PC-9 (cell line): Measurements from ENCODE around the gene PGAM1. TPM values are rescaled to one million over a fixed set of nuclear protein-coding genes. Genes with fewer than 3 reads are reported as not detected.
"Not testable (repeated sequence)": the region's sequence is repeated elsewhere in the genome, so short reads cannot be mapped to it uniquely, and the experiment has no call there.

Source experiments
- BruUV-seq: library from RNA; stranded (reverse); fragments of 400-500 nt; replicated peaks from 2 replicates; lab custom pipeline; 2021; lab: Mats Ljungman, UMichigan
- CTCF ChIA-PET: fragments of 300-600 bp; sonication (Branson Sonifier 250); formaldehyde crosslinking; loops from one replicate; lab custom pipeline; 2022; ENCODE audit warnings: antibody characterized with exemption; lab: Charles Lee
- POLR2A ChIA-PET: fragments of 300-600 bp; sonication (Branson Sonifier 250); formaldehyde crosslinking; loops from one replicate; lab custom pipeline; 2022; ENCODE audit warnings: antibody characterized with exemption; ENCODE audit not compliant: unreplicated experiment; lab: Charles Lee
- DNase-seq, 2 experiments: peaks; one replicate each; pipeline versions ENCODE4 v3.0.0 to v3.0.0-alpha.2; 2015 to 2022; ENCODE audit warnings: mixed read lengths in 1 of 2
- H2AFZ ChIP-seq: fragments of 200-600 bp; sonication (generic); 2 replicates; pipeline ENCODE4 v1.8.1; 2017; ENCODE audit warnings: antibody characterized with exemption
- H3F3A ChIP-seq: fragments of 200-600 bp; sonication (generic); 2 replicates; pipeline ENCODE4 v1.8.1; 2017; ENCODE audit warnings: antibody characterized with exemption, mild to moderate bottlenecking, low read depth; ENCODE audit not compliant: insufficient read depth
- H3K27ac ChIP-seq: fragments of 200-600 bp; sonication (generic); 2 replicates; pipeline ENCODE4 v1.6.1; 2016; ENCODE audit warnings: mixed run types
- H3K27me3 ChIP-seq: fragments of 200-600 bp; sonication (generic); 2 replicates; pipeline ENCODE4 v1.6.1; 2016; ENCODE audit warnings: low read depth, mixed run types; ENCODE audit not compliant: insufficient read depth
- H3K36me3 ChIP-seq: fragments of 200-600 bp; sonication (generic); 2 replicates; pipeline ENCODE4 v1.6.1; 2016; ENCODE audit warnings: low read depth, mixed run types
- H3K4me1 ChIP-seq: fragments of 200-600 bp; sonication (generic); replicated peaks from 2 replicates; pipeline ENCODE4 v1.6.1; 2016; ENCODE audit warnings: mixed run types; ENCODE audit not compliant: insufficient read depth
- H3K4me2 ChIP-seq: fragments of 200-600 bp; sonication (generic); 2 replicates; pipeline ENCODE4 v1.6.1; 2017; ENCODE audit warnings: mixed run types
- H3K4me3 ChIP-seq: fragments of 200-600 bp; sonication (generic); 2 replicates; pipeline ENCODE4 v1.6.1; 2016; ENCODE audit warnings: mixed run types
- H3K79me2 ChIP-seq: fragments of 200-600 bp; sonication (generic); 2 replicates; pipeline ENCODE4 v1.6.1; 2017; ENCODE audit warnings: low read depth, mixed run types
- H3K9me2 ChIP-seq: fragments of 200-600 bp; sonication (generic); 2 replicates; pipeline ENCODE4 v1.8.1; 2017; ENCODE audit warnings: mild to moderate bottlenecking; ENCODE audit not compliant: insufficient read depth
- H3K9me3 ChIP-seq: fragments of 200-600 bp; sonication (generic); 2 replicates; pipeline ENCODE4 v1.8.1; 2016; ENCODE audit warnings: low read depth; ENCODE audit not compliant: insufficient read depth
- H4K20me1 ChIP-seq: fragments of 200-600 bp; sonication (generic); 2 replicates; pipeline ENCODE4 v1.8.1; 2017; ENCODE audit not compliant: insufficient read depth
- CTCF ChIP-seq: fragments of 200-600 bp; sonication (generic); conservative IDR thresholded peaks from 2 replicates; pipeline ENCODE4 v1.6.1; 2017; ENCODE audit warnings: mixed run types, antibody characterized with exemption, mild to moderate bottlenecking, moderate library complexity
- EZH2 ChIP-seq: fragments of 200-600 bp; sonication (generic); IDR thresholded peaks from 2 replicates; pipeline ENCODE4 v1.8.0; 2017; ENCODE audit warnings: antibody characterized with exemption, low read depth
- intact Hi-C: fragments of 100-400 bp; cut with micrococcal nuclease; formaldehyde crosslinking; loops from one replicate; pipeline ENCODE4 v1.10.0; 2022; ENCODE audit not compliant: unreplicated experiment
- total RNA-seq: library from RNA; stranded (reverse); gene quantifications from 2 replicates; pipeline ENCODE4 v1.2.3, GENCODE V29; 2021

The PGAM1 gene
- total RNA-seq, 1 experiment from 2014 or later = 243 TPM

DNA sequence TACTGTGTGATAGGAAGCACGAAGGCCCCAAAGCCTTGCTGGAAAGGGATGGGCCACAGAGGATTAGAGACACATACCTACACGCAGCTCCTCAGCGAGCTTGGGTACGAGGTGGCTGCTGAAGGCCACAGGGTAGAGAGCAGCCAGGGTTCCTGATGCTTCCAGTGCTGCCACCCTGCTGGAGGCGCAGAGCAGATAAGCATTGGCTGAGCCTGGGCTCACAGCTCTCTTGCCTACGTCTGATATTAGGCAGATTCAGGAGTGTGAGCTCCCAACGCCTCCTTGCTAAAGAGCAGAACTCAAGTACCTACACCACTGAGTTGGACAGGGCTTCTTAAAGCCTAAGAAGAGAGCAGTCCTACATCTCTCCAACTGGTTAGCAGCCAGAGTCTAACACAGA is 40.0 kb downstream of the PGAM1 start:
- Histone ChIP-seq H3K79me2 (no peaks in the 10 kb centered on the region), H4K20me1 (no peaks in the 10 kb centered on the region; the same call in 1 of the 2 replicates), H3K27ac (no peak overlapping the region), H3K4me2 (no peak overlapping the region), H3K27me3 (no peaks in the 10 kb centered on the region), H3F3A (peaks cover 16% of the 10 kb centered on the region), H3K4me1 (peaks cover 7% of the 10 kb centered on the region; the same call in 1 of the 2 replicates), H3K36me3 (no peaks in the 10 kb centered on the region; the same call in 1 of the 2 replicates), H3K4me3 (no peak overlapping the region), H3K9me3 (no peaks in the 10 kb centered on the region), H2AFZ (no peak overlapping the region), H3K9me2 (no peaks in the 10 kb centered on the region)
- intact Hi-C loops = no loop called here
- no peak for DNase-seq
- TF ChIP-seq EZH2 (no peak), CTCF (no peak)
- ChIA-PET CTCF (interaction anchor here (1.1 to 1.9 kb wide), 2 partner anchors 10 to 105 kb away, joined by 4 to 5 read pairs; no protein-coding TSS in a partner anchor), POLR2A (interaction anchor here (0.6 kb wide), 1 partner anchor 181 kb away, joined by 17 read pairs; no protein-coding TSS in a partner anchor)
- BruUV-seq = no TSS peak

DNA sequence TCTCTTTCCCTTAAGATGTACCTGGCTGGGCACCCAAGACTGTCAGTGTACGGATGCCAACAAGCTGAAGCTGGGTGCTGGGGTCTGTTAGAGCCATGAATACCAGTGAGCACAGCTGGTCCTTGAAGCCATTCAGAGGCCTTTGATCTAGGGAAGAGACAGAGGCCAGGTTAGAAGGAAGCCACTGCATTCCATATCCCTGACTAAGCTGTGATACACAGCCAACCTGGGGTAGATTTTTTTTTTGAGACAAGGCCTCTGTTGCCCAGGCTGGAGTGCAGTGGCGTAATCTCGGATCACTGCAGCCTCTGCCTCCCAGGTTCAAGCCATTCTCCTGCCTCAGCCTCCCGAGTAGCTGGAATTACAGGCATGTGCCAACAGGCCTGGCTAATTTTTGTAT is 40.8 kb downstream of the PGAM1 start:
- Histone ChIP-seq H2AFZ (no peak overlapping the region), H3K27me3 (no peaks in the 10 kb centered on the region), H3K4me3 (no peak overlapping the region), H4K20me1 (no peaks in the 10 kb centered on the region; the same call in 1 of the 2 replicates), H3K79me2 (no peaks in the 10 kb centered on the region), H3K27ac (no peak overlapping the region), H3K4me2 (no peak overlapping the region), H3K9me2 (no peaks in the 10 kb centered on the region), H3K4me1 (peaks cover 7% of the 10 kb centered on the region; the same call in 1 of the 2 replicates), H3F3A (peaks cover 16% of the 10 kb centered on the region), H3K9me3 (no peaks in the 10 kb centered on the region), H3K36me3 (no peaks in the 10 kb centered on the region; the same call in 1 of the 2 replicates)
- intact Hi-C loops = no loop called here
- CTCF ChIA-PET = interaction anchor here (1.1 to 1.9 kb wide), 2 partner anchors 9 to 105 kb away, joined by 4 to 5 read pairs; no protein-coding TSS in a partner anchor
- no peak for TF ChIP-seq EZH2
- TF ChIP-seq CTCF = no peak
- BruUV-seq = no TSS peak
- peak; percentile 30 to 59 for DNase-seq
- POLR2A ChIA-PET = interaction anchor here (0.7 kb wide), 1 partner anchor 220 kb away, joined by 3 read pairs; the partner anchor contains the start of gene AVPI1

DNA sequence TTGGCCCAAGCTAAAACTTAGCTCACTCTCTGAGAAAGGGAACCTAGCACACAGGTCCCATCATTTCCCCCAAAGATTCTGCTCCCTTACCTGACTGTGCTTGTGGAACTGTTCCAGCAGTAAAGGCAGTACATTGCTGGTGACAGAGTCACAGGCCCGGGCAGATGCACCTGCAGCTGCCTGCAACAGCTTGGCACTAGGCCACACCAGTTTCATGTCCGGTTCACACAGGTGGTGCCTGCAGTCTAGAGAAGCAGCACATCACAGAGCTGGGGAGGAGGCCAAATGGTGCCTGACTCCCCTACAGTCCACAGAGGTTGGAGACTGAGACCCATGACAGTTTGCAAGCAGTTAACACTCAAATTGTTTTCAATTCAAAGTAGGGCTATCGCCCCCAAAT is 42.2 kb downstream of the PGAM1 start:
- no peaks in the 10 kb centered on the region for H3K9me2 ChIP-seq
- no peaks in the 10 kb centered on the region for H3K27me3 ChIP-seq
- no TSS peak for BruUV-seq
- H4K20me1 ChIP-seq = no peaks in the 10 kb centered on the region; the same call in 1 of the 2 replicates
- H2AFZ ChIP-seq = no peak overlapping the region
- intact Hi-C loops = no loop called here
- no peak overlapping the region for H3K4me3 ChIP-seq
- H3F3A ChIP-seq = peaks cover 16% of the 10 kb centered on the region
- no peak overlapping the region for H3K27ac ChIP-seq
- ChIA-PET POLR2A (no interaction called here), CTCF (no interaction called here)
- H3K9me3 ChIP-seq = no peaks in the 10 kb centered on the region
- H3K79me2 ChIP-seq = no peaks in the 10 kb centered on the region
- no peak overlapping the region for H3K4me2 ChIP-seq
- H3K36me3 ChIP-seq = no peaks in the 10 kb centered on the region; the same call in 1 of the 2 replicates
- TF ChIP-seq EZH2 (no peak), CTCF (no peak)
- peak in 1 of 2 experiments; percentile 9 for DNase-seq
- H3K4me1 ChIP-seq = peaks cover 7% of the 10 kb centered on the region; the same call in 1 of the 2 replicates

DNA sequence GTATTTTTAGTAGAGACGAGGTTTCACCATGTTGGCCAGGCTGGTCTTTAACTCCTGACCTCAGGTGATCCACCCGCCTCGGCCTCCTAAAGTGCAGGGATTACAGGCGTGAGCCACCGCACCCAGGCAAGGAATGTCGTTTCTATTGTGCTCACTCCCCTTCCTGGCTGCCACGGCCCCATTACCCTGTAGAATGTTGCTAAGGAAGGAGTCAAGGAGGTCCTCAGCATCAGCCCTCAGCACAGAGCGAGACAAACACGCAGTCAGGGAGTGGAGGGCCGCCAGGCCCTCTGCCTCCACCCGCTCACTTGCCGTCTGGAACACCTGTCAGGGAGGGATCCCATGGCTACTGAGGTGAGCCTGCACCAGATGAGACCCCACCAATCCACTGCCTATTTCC is 42.8 kb downstream of the PGAM1 start:
- H3K9me2 ChIP-seq, H3K4me2 ChIP-seq, BruUV-seq, POLR2A ChIA-PET, intact Hi-C loops, H3K27ac ChIP-seq, H3K4me1 ChIP-seq, H4K20me1 ChIP-seq, H3K79me2 ChIP-seq, H3K4me3 ChIP-seq, H3K27me3 ChIP-seq, H2AFZ ChIP-seq, H3K36me3 ChIP-seq, CTCF ChIA-PET, H3K9me3 ChIP-seq: not testable (repeated sequence)
- peaks cover 15% of the 10 kb centered on the region for H3F3A ChIP-seq
- peak in 1 of 2 experiments; percentile 12 for DNase-seq
